ENCODE results near the gene SPSB3.

Gene SPSB3

GRCh38 chr16:1740781-1741490, 41.4 kb downstream of the SPSB3 start:
- no peak for ATAC-seq
- TF ChIP-seq PPARA (CRISPR knock-in tag; IDR thresholded peaks at IDR 0.05; ENCODE audit: borderline replicate concordance) (no peak), TOX (CRISPR knock-in tag; IDR thresholded peaks at IDR 0.05; ENCODE audit: borderline replicate concordance) (no peak), CSRNP3 (CRISPR knock-in tag; IDR thresholded peaks at IDR 0.05) (no peak), RARB (CRISPR knock-in tag; IDR thresholded peaks at IDR 0.05) (no peak), ZNF70 (CRISPR knock-in tag; IDR thresholded peaks at IDR 0.05) (no peak), TCF4 (CRISPR knock-in tag; IDR thresholded peaks at IDR 0.05; ENCODE audit: borderline replicate concordance) (no peak), PATZ1 (CRISPR knock-in tag; IDR thresholded peaks at IDR 0.05; ENCODE audit: borderline replicate concordance) (no peak), ZNF8 (CRISPR knock-in tag; IDR thresholded peaks at IDR 0.05) (no peak), ZFP30 (CRISPR knock-in tag; IDR thresholded peaks at IDR 0.05) (no peak), GLIS3 (CRISPR knock-in tag; IDR thresholded peaks at IDR 0.05) (no peak), SNAI2 (CRISPR knock-in tag; IDR thresholded peaks at IDR 0.05) (no peak), ZNF565 (CRISPR knock-in tag; conservative IDR thresholded peaks at IDR 0.05; ENCODE audit: low read depth) (no peak), CSDC2 (CRISPR knock-in tag; IDR thresholded peaks at IDR 0.05) (no peak), ISL1 (CRISPR knock-in tag; IDR thresholded peaks at IDR 0.05) (no peak), ZC3H10 (CRISPR knock-in tag; IDR thresholded peaks at IDR 0.05) (no peak), ESRRG (CRISPR knock-in tag; IDR thresholded peaks at IDR 0.05) (no peak), TSHZ2 (CRISPR knock-in tag; IDR thresholded peaks at IDR 0.05) (no peak), CREB5 (CRISPR knock-in tag; IDR thresholded peaks at IDR 0.05; ENCODE audit: low read depth) (no peak), OSR1 (CRISPR knock-in tag; IDR thresholded peaks at IDR 0.05) (no peak)

- TF ChIP-seq ISL1 (CRISPR knock-in tag; IDR thresholded peaks at IDR 0.05) (no peak), PATZ1 (CRISPR knock-in tag; IDR thresholded peaks at IDR 0.05; ENCODE audit: borderline replicate concordance) (no peak), ARNTL (CRISPR knock-in tag; IDR thresholded peaks at IDR 0.05; ENCODE audit: borderline replicate concordance, low read depth) (no peak), OSR1 (CRISPR knock-in tag; IDR thresholded peaks at IDR 0.05) (no peak), TOX (CRISPR knock-in tag; IDR thresholded peaks at IDR 0.05; ENCODE audit: borderline replicate concordance) (no peak), POU6F1 (CRISPR knock-in tag; IDR thresholded peaks at IDR 0.05; ENCODE audit: borderline replicate concordance, low read depth) (no peak), ZNF70 (CRISPR knock-in tag; IDR thresholded peaks at IDR 0.05) (no peak), CSRNP3 (CRISPR knock-in tag; IDR thresholded peaks at IDR 0.05) (no peak)
- ATAC-seq = no peak
Measured at GRCh38 chr16:1740234-1740633, 42.1 kb downstream of the SPSB3 start.

Data from SK-N-SH treated with all-trans-retinoic acid at 6 μM for 48 hours (cell line).